HepG2 (cell line): ENCODE measurements around the gene ADAM8. TPM values are rescaled to one million over a fixed set of nuclear protein-coding genes. Genes with fewer than 3 reads are reported as not detected.
A peak's percentile ranks its signal among the peaks of the same experiment; 100 is the strongest.

Experiments
- HMG20A ChIP-seq: IDR thresholded peaks from 2 replicates; pipeline ENCODE4 v1.6.1; 2016; ENCODE audit warnings: borderline replicate concordance
- HOXA3 ChIP-seq: sonication (generic); formaldehyde crosslinking; IDR thresholded peaks from 2 replicates; pipeline ENCODE4 v1.5.0; 2020; ENCODE audit warnings: missing genetic modification reagents
- NCOA1 ChIP-seq: sonication (generic); formaldehyde crosslinking; IDR thresholded peaks from 2 replicates; pipeline ENCODE4 v1.9.0; 2021; ENCODE audit warnings: missing genetic modification reagents
- REPIN1 ChIP-seq: sonication (generic); formaldehyde crosslinking; IDR thresholded peaks from 2 replicates; pipeline ENCODE4 v1.8.0; 2022; ENCODE audit warnings: missing genetic modification reagents, low read depth, mild to moderate bottlenecking, borderline replicate concordance
- TSC22D2 ChIP-seq: sonication (generic); formaldehyde crosslinking; IDR thresholded peaks from 2 replicates; pipeline ENCODE4 v1.5.1; 2020; ENCODE audit warnings: missing genetic modification reagents, mild to moderate bottlenecking, borderline replicate concordance
- WIZ ChIP-seq: sonication (generic); formaldehyde crosslinking; IDR thresholded peaks from 2 replicates; pipeline ENCODE4 v1.5.1; 2020; ENCODE audit warnings: mild to moderate bottlenecking, missing genetic modification reagents
- YY1 ChIP-seq: IDR thresholded peaks from 2 replicates; pipeline ENCODE4 v1.6.1; 2011; ENCODE audit warnings: low read length, low read depth, moderate library complexity, mild to moderate bottlenecking; ENCODE audit not compliant: insufficient read depth, insufficient replicate concordance
- ZBTB3 ChIP-seq: sonication (generic); formaldehyde crosslinking; IDR thresholded peaks from 2 replicates; pipeline ENCODE4 v1.4.0; 2020; ENCODE audit warnings: low read depth, mild to moderate bottlenecking, moderate library complexity, missing genetic modification reagents, borderline replicate concordance
- ZFP82 ChIP-seq: sonication (generic); formaldehyde crosslinking; IDR thresholded peaks from 2 replicates; pipeline ENCODE4 v1.5.1; 2020; ENCODE audit warnings: mild to moderate bottlenecking, missing genetic modification reagents, borderline replicate concordance
- ZNF121 ChIP-seq: sonication (generic); formaldehyde crosslinking; IDR thresholded peaks from 2 replicates; pipeline ENCODE4 v1.5.0; 2020; ENCODE audit warnings: mild to moderate bottlenecking, missing genetic modification reagents
- ZNF136 ChIP-seq: sonication (generic); formaldehyde crosslinking; IDR thresholded peaks from 2 replicates; pipeline ENCODE4 v1.8.1; 2022; ENCODE audit warnings: low read depth, mild to moderate bottlenecking, moderate library complexity, missing genetic modification reagents
- ZNF33B ChIP-seq: sonication (generic); formaldehyde crosslinking; IDR thresholded peaks from 2 replicates; pipeline ENCODE4 v1.5.1; 2020; ENCODE audit warnings: mild to moderate bottlenecking, missing genetic modification reagents
- ZNF382 ChIP-seq: sonication (generic); formaldehyde crosslinking; IDR thresholded peaks from 2 replicates; pipeline ENCODE4 v1.5.0; 2020; ENCODE audit warnings: missing genetic modification reagents, mild to moderate bottlenecking, borderline replicate concordance
- ZZZ3 ChIP-seq: sonication (generic); formaldehyde crosslinking; IDR thresholded peaks from 2 replicates; pipeline ENCODE4 v1.4.0; 2020; ENCODE audit warnings: missing genetic modification reagents, mild to moderate bottlenecking, borderline replicate concordance
- polyA plus RNA-seq, 8 experiments: library from polyadenylated mRNA; depleted of rRNA in 3 of 8; stranded (reverse) in 7 of 8; unstranded in 1 of 8; fragments of >200 nt; fragmentation: Illumina TruSeq in 4 of 8; extraction: Trizol in 4 of 8; gene quantifications; 2 replicates each; pipeline versions ENCODE4 v1.2.1 to v1.2.3, GENCODE V29; 2011 to 2016; ENCODE audit warnings: low read depth in 4 of 8, missing spikeins in 1 of 8, mixed read lengths in 1 of 8; ENCODE audit not compliant: insufficient read depth in 1 of 8
- total RNA-seq, 5 experiments: library from RNA; depleted of rRNA; stranded (reverse); fragments of >200 nt; fragmentation: Illumina TruSeq; extraction: Trizol; gene quantifications; 2 replicates each; pipeline ENCODE4 v1.2.3, GENCODE V29; 2016; ENCODE audit warnings: low read depth in 1 of 5
- TF ChIP-seq, protein P1 (sequence below): IDR thresholded peaks from 2 replicates; pipeline ENCODE4 v1.6.1; 2016; ENCODE audit warnings: mild to moderate bottlenecking, missing biosample characterization, missing genetic modification reagents
- TF ChIP-seq, protein P2 (sequence below): sonication (generic); formaldehyde crosslinking; IDR thresholded peaks from 2 replicates; pipeline ENCODE4 v1.4.0; 2020; ENCODE audit warnings: missing genetic modification reagents, mild to moderate bottlenecking, borderline replicate concordance
- TF ChIP-seq, protein P3 (sequence below): sonication (generic); formaldehyde crosslinking; IDR thresholded peaks from 2 replicates; pipeline ENCODE4 v1.9.0; 2021; ENCODE audit warnings: mild to moderate bottlenecking, missing genetic modification reagents
- TF ChIP-seq, protein P4 (sequence below): IDR thresholded peaks from 2 replicates; pipeline ENCODE4 v1.6.1; 2016; ENCODE audit warnings: missing compliant biosample characterization, missing genetic modification reagents, borderline replicate concordance

Gene ADAM8
- total and polyA plus RNA-seq, 2 of the 13 experiments (the other 11 are each of a cell fraction or from before 2014, with no cell fraction given): 0.24 to 0.93 TPM

DNA sequence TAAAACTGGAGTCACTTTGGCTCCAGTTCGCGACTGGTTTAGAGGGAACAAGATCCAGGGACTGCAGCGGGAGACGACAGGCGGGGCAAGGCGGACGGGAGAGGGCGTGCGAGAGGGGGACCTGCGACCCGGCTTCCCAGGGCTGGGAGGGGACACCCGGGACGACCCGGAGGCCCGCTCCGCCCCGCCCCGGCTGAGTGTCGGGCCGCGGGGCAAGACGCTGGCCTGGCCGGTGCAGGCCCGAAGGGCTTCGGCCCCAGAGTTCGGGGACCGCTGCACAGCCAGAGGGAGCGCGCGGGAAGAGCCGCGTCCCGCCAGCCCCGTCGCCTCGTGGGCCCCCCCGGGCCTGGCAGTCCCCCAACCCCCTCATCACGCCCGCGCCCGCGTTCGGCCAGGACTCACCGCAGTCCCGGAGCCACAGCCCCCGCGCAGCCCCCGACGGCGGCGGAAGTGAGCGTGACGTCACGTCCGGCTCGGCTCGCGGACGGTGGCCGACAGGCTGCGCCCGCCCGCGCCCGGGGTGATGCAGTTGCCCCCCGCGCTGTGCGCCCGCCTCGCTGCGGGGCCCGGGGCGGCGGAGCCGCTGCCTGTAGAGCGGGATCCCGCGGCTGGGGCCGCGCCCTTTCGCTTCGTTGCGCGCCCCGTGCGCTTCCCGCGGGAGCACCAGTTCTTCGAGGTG lies 31.9 kb upstream of the ADAM8 start, which contains the start of the genes TUBGCP2 and ZNF511 (continued):
- TF ChIP-seq, protein P1, sequence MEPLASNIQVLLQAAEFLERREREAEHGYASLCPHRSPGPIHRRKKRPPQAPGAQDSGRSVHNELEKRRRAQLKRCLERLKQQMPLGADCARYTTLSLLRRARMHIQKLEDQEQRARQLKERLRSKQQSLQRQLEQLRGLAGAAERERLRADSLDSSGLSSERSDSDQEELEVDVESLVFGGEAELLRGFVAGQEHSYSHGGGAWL (CRISPR knock-in tag): peak; percentile 25
- TF ChIP-seq ZNF136 (CRISPR knock-in tag) (no peak), ZNF382 (CRISPR knock-in tag) (no peak), TSC22D2 (no peak), ZFP82 (CRISPR knock-in tag) (0 out of 2 replicates have a peak, but pooled peaks have one; percentile 65), ZNF121 (CRISPR knock-in tag) (no peak), YY1 (peak; percentile 69), ZBTB3 (CRISPR knock-in tag) (no peak), WIZ (CRISPR knock-in tag) (no peak), REPIN1 (CRISPR knock-in tag) (no peak), HOXA3 (peak; percentile 72; the same call in 1 of the 2 replicates), HMG20A (CRISPR knock-in tag) (no peak), ZZZ3 (CRISPR knock-in tag) (no peak), ZNF33B (CRISPR knock-in tag) (no peak), NCOA1 (CRISPR knock-in tag) (no peak)
- TF ChIP-seq, protein P2, sequence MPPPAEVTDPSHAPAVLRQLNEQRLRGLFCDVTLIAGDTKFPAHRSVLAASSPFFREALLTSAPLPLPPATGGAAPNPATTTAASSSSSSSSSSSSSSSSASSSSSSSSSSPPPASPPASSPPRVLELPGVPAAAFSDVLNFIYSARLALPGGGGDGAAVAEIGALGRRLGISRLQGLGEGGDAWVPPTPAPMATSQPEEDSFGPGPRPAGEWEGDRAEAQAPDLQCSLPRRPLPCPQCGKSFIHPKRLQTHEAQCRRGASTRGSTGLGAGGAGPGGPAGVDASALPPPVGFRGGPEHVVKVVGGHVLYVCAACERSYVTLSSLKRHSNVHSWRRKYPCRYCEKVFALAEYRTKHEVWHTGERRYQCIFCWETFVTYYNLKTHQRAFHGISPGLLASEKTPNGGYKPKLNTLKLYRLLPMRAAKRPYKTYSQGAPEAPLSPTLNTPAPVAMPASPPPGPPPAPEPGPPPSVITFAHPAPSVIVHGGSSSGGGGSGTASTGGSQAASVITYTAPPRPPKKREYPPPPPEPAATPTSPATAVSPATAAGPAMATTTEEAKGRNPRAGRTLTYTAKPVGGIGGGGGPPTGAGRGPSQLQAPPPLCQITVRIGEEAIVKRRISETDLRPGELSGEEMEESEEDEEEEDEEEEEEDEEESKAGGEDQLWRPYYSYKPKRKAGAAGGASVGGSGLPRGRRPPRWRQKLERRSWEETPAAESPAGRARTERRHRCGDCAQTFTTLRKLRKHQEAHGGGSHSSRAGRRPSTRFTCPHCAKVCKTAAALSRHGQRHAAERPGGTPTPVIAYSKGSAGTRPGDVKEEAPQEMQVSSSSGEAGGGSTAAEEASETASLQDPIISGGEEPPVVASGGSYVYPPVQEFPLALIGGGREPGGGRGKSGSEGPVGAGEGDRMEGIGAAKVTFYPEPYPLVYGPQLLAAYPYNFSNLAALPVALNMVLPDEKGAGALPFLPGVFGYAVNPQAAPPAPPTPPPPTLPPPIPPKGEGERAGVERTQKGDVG (CRISPR knock-in tag): no peak
- TF ChIP-seq, protein P3, sequence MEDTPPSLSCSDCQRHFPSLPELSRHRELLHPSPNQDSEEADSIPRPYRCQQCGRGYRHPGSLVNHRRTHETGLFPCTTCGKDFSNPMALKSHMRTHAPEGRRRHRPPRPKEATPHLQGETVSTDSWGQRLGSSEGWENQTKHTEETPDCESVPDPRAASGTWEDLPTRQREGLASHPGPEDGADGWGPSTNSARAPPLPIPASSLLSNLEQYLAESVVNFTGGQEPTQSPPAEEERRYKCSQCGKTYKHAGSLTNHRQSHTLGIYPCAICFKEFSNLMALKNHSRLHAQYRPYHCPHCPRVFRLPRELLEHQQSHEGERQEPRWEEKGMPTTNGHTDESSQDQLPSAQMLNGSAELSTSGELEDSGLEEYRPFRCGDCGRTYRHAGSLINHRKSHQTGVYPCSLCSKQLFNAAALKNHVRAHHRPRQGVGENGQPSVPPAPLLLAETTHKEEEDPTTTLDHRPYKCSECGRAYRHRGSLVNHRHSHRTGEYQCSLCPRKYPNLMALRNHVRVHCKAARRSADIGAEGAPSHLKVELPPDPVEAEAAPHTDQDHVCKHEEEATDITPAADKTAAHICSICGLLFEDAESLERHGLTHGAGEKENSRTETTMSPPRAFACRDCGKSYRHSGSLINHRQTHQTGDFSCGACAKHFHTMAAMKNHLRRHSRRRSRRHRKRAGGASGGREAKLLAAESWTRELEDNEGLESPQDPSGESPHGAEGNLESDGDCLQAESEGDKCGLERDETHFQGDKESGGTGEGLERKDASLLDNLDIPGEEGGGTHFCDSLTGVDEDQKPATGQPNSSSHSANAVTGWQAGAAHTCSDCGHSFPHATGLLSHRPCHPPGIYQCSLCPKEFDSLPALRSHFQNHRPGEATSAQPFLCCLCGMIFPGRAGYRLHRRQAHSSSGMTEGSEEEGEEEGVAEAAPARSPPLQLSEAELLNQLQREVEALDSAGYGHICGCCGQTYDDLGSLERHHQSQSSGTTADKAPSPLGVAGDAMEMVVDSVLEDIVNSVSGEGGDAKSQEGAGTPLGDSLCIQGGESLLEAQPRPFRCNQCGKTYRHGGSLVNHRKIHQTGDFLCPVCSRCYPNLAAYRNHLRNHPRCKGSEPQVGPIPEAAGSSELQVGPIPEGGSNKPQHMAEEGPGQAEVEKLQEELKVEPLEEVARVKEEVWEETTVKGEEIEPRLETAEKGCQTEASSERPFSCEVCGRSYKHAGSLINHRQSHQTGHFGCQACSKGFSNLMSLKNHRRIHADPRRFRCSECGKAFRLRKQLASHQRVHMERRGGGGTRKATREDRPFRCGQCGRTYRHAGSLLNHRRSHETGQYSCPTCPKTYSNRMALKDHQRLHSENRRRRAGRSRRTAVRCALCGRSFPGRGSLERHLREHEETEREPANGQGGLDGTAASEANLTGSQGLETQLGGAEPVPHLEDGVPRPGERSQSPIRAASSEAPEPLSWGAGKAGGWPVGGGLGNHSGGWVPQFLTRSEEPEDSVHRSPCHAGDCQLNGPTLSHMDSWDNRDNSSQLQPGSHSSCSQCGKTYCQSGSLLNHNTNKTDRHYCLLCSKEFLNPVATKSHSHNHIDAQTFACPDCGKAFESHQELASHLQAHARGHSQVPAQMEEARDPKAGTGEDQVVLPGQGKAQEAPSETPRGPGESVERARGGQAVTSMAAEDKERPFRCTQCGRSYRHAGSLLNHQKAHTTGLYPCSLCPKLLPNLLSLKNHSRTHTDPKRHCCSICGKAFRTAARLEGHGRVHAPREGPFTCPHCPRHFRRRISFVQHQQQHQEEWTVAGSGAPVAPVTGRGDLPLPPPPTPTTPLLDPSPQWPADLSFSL (CRISPR knock-in tag): no peak
- TF ChIP-seq, protein P4, sequence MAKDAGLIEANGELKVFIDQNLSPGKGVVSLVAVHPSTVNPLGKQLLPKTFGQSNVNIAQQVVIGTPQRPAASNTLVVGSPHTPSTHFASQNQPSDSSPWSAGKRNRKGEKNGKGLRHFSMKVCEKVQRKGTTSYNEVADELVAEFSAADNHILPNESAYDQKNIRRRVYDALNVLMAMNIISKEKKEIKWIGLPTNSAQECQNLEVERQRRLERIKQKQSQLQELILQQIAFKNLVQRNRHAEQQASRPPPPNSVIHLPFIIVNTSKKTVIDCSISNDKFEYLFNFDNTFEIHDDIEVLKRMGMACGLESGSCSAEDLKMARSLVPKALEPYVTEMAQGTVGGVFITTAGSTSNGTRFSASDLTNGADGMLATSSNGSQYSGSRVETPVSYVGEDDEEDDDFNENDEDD (CRISPR knock-in tag): no peak
